SK-N-MC (cell line): Measurements from ENCODE around the gene SOX6.

ENCODE experiments used
- EZH2 ChIP-seq: fragments of 200-600 bp; sonication (generic); IDR thresholded peaks from one replicate; pipeline ENCODE4 v1.6.1; 2017; ENCODE audit warnings: antibody characterized with exemption
- POLR2AphosphoS5 ChIP-seq: IDR thresholded peaks from 2 replicates; pipeline ENCODE4 v1.6.1; 2012; ENCODE audit warnings: mild to moderate bottlenecking, low read depth, low read length, borderline replicate concordance

- TF ChIP-seq EZH2 (no peak), POLR2AphosphoS5 (0 out of 2 replicates have a peak, but pooled peaks have one; percentile 0)
Measured at GRCh38 chr11:16086229-16086819, 270.0 kb downstream of the SOX6 start.
